NT2/D1 (cell line): Measurements from ENCODE around the gene NCF4.

Experiments
- DNase-seq: peaks from one replicate; pipeline ENCODE4 v3.0.0-alpha.2; 2011; ENCODE audit warnings: low read depth, low spot score
- H3K27me3 ChIP-seq: 2 replicates; pipeline ENCODE4 v1.6.0; 2011; ENCODE audit warnings: mild to moderate bottlenecking; ENCODE audit not compliant: insufficient read length, insufficient read depth
- H3K36me3 ChIP-seq: 2 replicates; pipeline ENCODE4 v1.6.1; 2011; ENCODE audit warnings: mild to moderate bottlenecking, low read length, mixed read lengths; ENCODE audit not compliant: insufficient read depth, insufficient read length
- H3K4me1 ChIP-seq: 2 replicates; pipeline ENCODE4 v1.5.1; 2011; ENCODE audit not compliant: insufficient read depth, insufficient read length
- H3K4me3 ChIP-seq: 2 replicates; pipeline ENCODE4 v1.5.1; 2011; ENCODE audit warnings: low read depth; ENCODE audit not compliant: insufficient read length
- H3K9ac ChIP-seq: 2 replicates; pipeline ENCODE4 v1.6.0; 2011; ENCODE audit warnings: low read depth; ENCODE audit not compliant: insufficient read length
- H3K9me3 ChIP-seq: 2 replicates; pipeline ENCODE4 v1.5.1; 2011; ENCODE audit warnings: mild to moderate bottlenecking, low read length; ENCODE audit not compliant: insufficient read depth
- SUZ12 ChIP-seq: IDR thresholded peaks from 2 replicates; pipeline ENCODE4 v1.6.1; 2011; ENCODE audit not compliant: insufficient read length, insufficient read depth; ENCODE audit errors: extremely low read depth
- YY1 ChIP-seq: IDR thresholded peaks from 2 replicates; pipeline ENCODE4 v1.6.1; 2011; ENCODE audit not compliant: insufficient read length, insufficient read depth
- ZNF274 ChIP-seq: IDR thresholded peaks from 2 replicates; pipeline ENCODE4 v1.6.1; 2011; ENCODE audit warnings: mild to moderate bottlenecking, low read depth, low read length

The NCF4 gene

DNA sequence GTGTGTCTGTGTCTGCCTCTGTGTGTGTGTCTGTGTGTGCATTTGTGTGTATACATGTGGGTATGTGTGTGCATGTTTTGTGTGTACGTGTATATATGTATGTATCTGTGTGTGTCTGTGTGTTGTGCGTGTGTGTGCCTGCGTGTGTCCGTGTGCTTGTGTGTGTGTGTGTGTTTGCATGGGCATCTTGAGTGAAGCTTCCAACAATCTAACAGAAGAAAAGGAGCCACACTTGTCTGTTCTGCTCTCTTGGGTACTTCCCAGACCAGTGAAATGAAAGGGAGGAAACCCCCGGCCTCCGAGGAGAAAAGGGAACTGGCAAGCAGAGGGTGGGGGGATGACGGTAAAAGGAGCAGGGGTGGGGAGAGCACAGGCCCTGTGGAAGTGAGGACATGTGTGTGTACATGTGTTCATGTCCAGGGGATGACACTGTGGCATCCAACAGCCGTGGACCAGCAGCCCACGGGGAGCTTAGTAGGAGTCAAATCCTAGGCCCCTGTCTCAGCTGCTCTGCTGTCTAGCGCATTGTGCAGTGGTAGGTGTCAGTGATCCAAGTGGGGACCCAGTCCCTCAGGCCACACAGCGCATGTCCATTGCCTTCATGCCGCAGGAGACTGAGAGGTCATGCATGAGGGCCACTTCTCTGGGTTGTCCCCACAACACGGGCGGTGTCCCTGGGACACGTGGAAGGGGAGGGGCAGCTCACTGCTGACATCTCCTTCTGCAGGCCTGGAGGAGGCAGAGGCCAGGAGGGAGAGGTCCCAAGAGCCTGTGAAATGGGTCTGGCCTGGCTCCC lies 60.7 kb downstream of the NCF4 start:
- no peak overlapping the region for H3K4me3 ChIP-seq
- no peaks in the 10 kb centered on the region for H3K27me3 ChIP-seq
- peaks cover 10% of the 10 kb centered on the region for H3K4me1 ChIP-seq
- no peak for DNase-seq
- no peak overlapping the region for H3K9ac ChIP-seq
- no peak for TF ChIP-seq ZNF274
- no peaks in the 10 kb centered on the region for H3K36me3 ChIP-seq
- no peaks in the 10 kb centered on the region for H3K9me3 ChIP-seq

DNA sequence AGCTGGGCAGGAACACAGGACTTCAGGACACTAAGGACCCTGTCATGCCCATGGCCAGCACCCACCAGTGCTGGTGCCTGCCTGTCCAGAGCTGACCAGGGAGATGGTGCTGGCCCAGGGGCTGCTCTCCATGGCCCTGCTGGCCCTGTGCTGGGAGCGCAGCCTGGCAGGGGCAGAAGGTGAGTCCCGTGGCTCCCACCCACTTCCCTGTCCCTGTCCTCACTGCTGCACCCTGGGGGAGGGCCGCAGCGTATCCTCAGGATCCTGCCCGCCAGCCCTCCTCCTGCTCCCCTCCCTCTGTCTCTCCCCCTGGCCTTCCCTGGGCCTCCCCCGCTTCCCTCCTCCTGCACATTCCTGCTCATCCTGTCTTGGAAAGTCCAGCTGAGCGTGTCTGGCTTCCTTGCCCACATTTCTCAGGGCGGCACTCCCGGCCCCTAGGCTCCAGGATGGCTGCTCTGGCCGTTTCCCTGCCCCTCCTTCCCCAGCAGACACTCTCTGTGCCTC lies 61.4 kb downstream of the NCF4 start:
- Histone ChIP-seq H3K9ac (no peak overlapping the region), H3K9me3 (no peaks in the 10 kb centered on the region), H3K4me3 (no peak overlapping the region), H3K4me1 (peaks cover 10% of the 10 kb centered on the region), H3K36me3 (no peaks in the 10 kb centered on the region), H3K27me3 (no peaks in the 10 kb centered on the region)
- TF ChIP-seq SUZ12 = no peak
- no peak for TF ChIP-seq YY1
- TF ChIP-seq ZNF274 = no peak
- no peak for DNase-seq

DNA sequence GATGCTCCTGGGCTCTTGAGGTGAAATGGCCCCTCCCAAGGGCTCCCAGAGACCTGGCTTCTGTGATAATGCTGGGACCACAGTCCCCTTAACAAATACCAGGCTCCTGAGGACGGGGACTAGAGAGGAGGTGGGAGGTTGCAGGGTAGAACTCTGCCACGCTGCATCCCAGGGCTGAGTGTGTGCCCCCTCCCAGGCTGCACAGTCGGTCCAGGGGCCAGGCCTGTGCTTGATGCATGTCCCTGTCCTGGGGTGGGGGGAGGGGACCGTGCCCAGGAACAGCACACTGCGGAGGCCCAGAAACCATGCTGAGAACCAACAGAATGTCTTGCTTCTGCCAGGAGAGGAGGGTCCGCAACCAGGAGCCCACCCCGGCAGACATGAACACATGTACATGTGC lies 61.9 kb downstream of the NCF4 start:
- TF ChIP-seq YY1 = no peak
- TF ChIP-seq SUZ12 = no peak
- TF ChIP-seq ZNF274 = no peak

DNA sequence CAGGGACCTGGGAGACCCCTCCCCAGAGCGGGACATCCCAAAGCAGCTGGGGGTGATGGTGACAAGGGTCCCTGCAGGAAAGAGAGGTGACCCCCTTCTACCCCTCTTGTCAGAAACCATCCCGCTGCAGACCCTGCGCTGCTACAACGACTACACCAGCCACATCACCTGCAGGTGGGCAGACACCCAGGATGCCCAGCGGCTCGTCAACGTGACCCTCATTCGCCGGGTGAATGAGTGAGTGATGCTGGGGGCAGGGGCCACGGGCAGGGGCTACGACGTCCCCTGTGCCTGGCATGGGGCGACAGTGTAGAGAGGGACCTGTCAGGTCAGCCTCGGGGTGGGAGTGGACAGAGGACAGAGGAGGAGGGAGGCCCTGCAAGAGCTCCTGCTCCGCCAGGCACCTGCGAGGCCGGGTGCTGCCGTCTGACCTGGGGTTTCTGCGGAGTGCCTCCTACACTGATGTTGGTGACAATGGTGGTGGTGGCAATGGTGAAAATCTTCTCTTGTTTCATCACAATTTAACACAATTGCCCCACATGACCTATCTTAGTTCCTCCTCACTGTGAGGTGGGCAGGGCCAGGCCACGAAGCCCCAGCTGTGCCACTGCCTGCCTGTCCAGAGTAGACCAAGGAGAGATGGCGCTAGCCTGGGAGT lies 62.5 kb downstream of the NCF4 start:
- H3K36me3 ChIP-seq = no peaks in the 10 kb centered on the region
- no peak overlapping the region for H3K4me3 ChIP-seq
- DNase-seq = no peak
- TF ChIP-seq ZNF274 = no peak
- TF ChIP-seq SUZ12 = no peak
- no peak for TF ChIP-seq YY1
- H3K27me3 ChIP-seq = no peaks in the 10 kb centered on the region
- no peaks in the 10 kb centered on the region for H3K9me3 ChIP-seq
- peaks cover 10% of the 10 kb centered on the region for H3K4me1 ChIP-seq
- H3K9ac ChIP-seq = no peak overlapping the region

More for the DNA sequence above, 61.9 kb downstream of the NCF4 start:
- no peaks in the 10 kb centered on the region for H3K9me3 ChIP-seq
- peaks cover 10% of the 10 kb centered on the region for H3K4me1 ChIP-seq
- no peaks in the 10 kb centered on the region for H3K36me3 ChIP-seq
- no peak for DNase-seq
- H3K9ac ChIP-seq = no peak overlapping the region
- H3K27me3 ChIP-seq = no peaks in the 10 kb centered on the region
- no peak overlapping the region for H3K4me3 ChIP-seq

DNA sequence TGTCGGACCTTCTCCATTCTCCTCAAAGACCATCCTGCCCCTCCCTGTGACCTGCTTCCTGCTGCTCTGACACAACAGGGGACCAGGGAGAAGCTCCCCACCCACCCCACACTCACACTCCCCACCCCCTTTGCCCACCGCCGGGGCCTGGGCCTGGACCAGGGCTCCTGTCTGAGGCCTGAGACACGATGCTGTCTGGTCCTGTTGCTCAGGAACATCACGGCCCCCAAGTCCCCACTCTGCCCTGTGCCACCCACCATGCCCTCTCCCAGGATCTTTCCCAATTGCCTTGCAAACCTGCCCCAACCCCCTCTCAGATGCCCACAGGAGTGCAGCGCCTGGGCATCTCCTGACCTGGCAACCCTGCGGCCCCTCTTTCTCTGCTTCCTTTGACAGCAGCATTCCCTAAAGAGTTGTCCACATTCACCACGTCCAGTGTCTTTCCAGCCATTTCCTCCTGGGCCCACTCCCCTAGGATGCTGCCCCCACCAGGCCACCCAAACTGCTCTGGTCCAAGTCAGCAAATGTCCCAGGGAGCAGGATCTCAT lies 63.4 kb downstream of the NCF4 start:
- no peaks in the 10 kb centered on the region for H3K36me3 ChIP-seq
- peaks cover 14% of the 10 kb centered on the region for H3K4me1 ChIP-seq
- no peaks in the 10 kb centered on the region for H3K9me3 ChIP-seq
- H3K27me3 ChIP-seq = no peaks in the 10 kb centered on the region
- TF ChIP-seq SUZ12 (no peak), ZNF274 (no peak), YY1 (no peak)
- DNase-seq = no peak
- no peak overlapping the region for H3K9ac ChIP-seq
- H3K4me3 ChIP-seq = no peak overlapping the region

DNA sequence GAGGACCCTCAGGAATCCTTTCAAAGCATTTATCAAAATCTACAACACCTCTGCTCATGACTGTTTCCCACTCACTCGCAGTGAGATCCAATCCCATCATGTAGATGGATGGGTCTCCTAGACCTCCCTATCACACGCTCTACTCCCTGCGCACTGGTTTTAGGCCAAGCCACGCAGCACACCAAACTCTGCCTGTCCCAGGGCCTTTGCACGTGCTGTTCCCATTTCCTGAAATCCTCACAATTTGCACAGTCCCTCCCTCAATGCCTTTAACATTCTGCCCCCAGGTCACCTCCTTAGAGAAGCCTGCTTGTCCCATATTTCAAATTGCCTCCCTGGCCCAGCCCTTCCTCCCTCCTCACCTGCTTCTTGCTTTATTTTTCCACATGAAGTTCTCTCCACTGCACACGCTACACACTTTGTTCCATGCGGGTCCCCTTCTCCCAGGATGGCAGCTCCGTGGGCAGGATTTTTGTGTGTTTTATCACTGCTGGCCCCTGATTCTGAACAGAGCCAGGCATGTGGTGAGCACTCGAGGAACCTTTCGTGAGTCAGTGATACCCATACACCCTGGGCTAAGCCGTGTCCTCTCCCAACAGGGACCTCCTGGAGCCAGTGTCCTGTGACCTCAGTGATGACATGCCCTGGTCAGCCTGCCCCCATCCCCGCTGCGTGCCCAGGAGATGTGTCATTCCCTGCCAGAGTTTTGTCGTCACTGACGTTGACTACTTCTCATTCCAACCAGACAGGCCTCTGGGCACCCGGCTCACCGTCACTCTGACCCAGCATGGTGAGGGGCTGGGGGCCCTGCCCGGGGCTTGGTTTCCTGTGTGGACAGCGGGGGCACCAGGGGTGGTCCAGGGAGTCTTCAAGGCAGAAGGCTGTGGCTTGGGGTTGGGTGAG lies 64.8 kb downstream of the NCF4 start:
- Histone ChIP-seq H3K4me1 (peaks cover 20% of the 10 kb centered on the region), H3K9ac (no peak overlapping the region), H3K36me3 (no peaks in the 10 kb centered on the region), H3K27me3 (no peaks in the 10 kb centered on the region), H3K4me3 (no peak overlapping the region), H3K9me3 (no peaks in the 10 kb centered on the region)
- TF ChIP-seq ZNF274 = no peak
- no peak for TF ChIP-seq YY1
- TF ChIP-seq SUZ12 = no peak
- no peak for DNase-seq
